K562 (cell line): ENCODE measurements around the gene PITPNM3. TPM values are rescaled to one million over a fixed set of nuclear protein-coding genes. Genes with fewer than 3 reads are reported as not detected.

ENCODE experiments used
- ARID1B ChIP-seq: fragments of 450-650 bp; IDR thresholded peaks from 2 replicates; pipeline ENCODE4 v1.6.1; 2016; ENCODE audit warnings: antibody characterized with exemption, mild to moderate bottlenecking, inconsistent platforms
- BCL6 ChIP-seq: fragments of 250-450 bp; sonication (Bioruptor Pico); IDR thresholded peaks from 2 replicates; pipeline ENCODE4 v1.4.0; 2020
- DEAF1 ChIP-seq: fragments of 450-650 bp; formaldehyde crosslinking; IDR thresholded peaks from 2 replicates; pipeline ENCODE4 v1.4.0; 2020; ENCODE audit warnings: mild to moderate bottlenecking, moderate library complexity
- EGR1 ChIP-seq: fragments of 450-650 bp; conservative IDR thresholded peaks from 2 replicates; pipeline ENCODE4 v1.6.1; 2017; ENCODE audit warnings: mild to moderate bottlenecking
- HNRNPH1 ChIP-seq: fragments of 200-400 bp; formaldehyde crosslinking; optimal IDR thresholded peaks from 2 replicates; pipeline ENCODE3; 2017; ENCODE audit warnings: low read depth, mild to moderate bottlenecking, low read length, moderate library complexity
- ID3 ChIP-seq, 2 experiments: fragments of 250-450 bp in 1 of 2; fragments of 450-650 bp in 1 of 2; sonication (Bioruptor Pico) in 1 of 2; IDR thresholded peaks; 2 replicates each; pipeline versions ENCODE4 v1.6.1 to v1.8.0; 2016 to 2021; ENCODE audit warnings: mild to moderate bottlenecking in 2 of 2, moderate library complexity in 2 of 2, missing compliant biosample characterization in 1 of 2, missing genetic modification characterization in 1 of 2
- IRF9 ChIP-seq: fragments of 450-650 bp; IDR thresholded peaks from 2 replicates; pipeline ENCODE4 v1.6.1; 2016; ENCODE audit warnings: missing biosample characterization, missing genetic modification characterization
- MEIS2 ChIP-seq: fragments of 450-650 bp; IDR thresholded peaks from 2 replicates; pipeline ENCODE4 v1.6.1; 2014; ENCODE audit warnings: mild to moderate bottlenecking; ENCODE audit not compliant: partially characterized antibody
- NR2C2 ChIP-seq, 2 experiments: fragments of 200-800 bp in 1 of 2; sonication (Bioruptor generic) in 1 of 2; sonication (generic) in 1 of 2; formaldehyde crosslinking in 1 of 2; IDR thresholded peaks; 2 replicates each; pipeline versions ENCODE4 v1.6.1 to v1.8.0; 2016 to 2022; ENCODE audit warnings: mild to moderate bottlenecking in 1 of 2, missing compliant biosample characterization in 1 of 2, missing genetic modification characterization in 1 of 2, missing genetic modification reagents in 1 of 2
- POLR2B ChIP-seq: fragments of 450-650 bp; IDR thresholded peaks from 2 replicates; pipeline ENCODE4 v1.6.1; 2018; ENCODE audit warnings: low read depth; ENCODE audit not compliant: partially characterized antibody
- RBBP5 ChIP-seq: fragments of 200-600 bp; sonication (generic); IDR thresholded peaks from 2 replicates; pipeline ENCODE4 v1.6.1; 2012; ENCODE audit warnings: borderline replicate concordance, mild to moderate bottlenecking, low read length, control low read depth, inconsistent platforms; ENCODE audit not compliant: insufficient read depth, poor library complexity, severe bottlenecking
- SIN3B ChIP-seq: fragments of 450-650 bp; IDR thresholded peaks from 2 replicates; pipeline ENCODE4 v1.6.1; 2017; ENCODE audit warnings: low read depth, mild to moderate bottlenecking, moderate library complexity
- SMARCA4 ChIP-seq: fragments of 450-650 bp; IDR thresholded peaks from 2 replicates; pipeline ENCODE4 v1.6.1; 2016
- SRSF3 ChIP-seq: fragments of 200-400 bp; formaldehyde crosslinking; IDR thresholded peaks from 2 replicates; pipeline ENCODE4 v1.6.1; 2016; ENCODE audit warnings: mild to moderate bottlenecking, low read length, moderate library complexity; ENCODE audit not compliant: insufficient read depth
- TFE3 ChIP-seq: fragments of 450-650 bp; formaldehyde crosslinking; IDR thresholded peaks from 2 replicates; pipeline ENCODE4 v1.4.0; 2020; ENCODE audit warnings: mild to moderate bottlenecking, mixed read lengths
- TRIM28 ChIP-seq: fragments of 450-650 bp; IDR thresholded peaks from 2 replicates; pipeline ENCODE4 v1.6.1; 2017
- USF2 ChIP-seq: sonication (generic); formaldehyde crosslinking; IDR thresholded peaks from 2 replicates; pipeline ENCODE4 v1.5.0; 2020; ENCODE audit warnings: missing genetic modification reagents
- ZFP91 ChIP-seq: sonication (generic); formaldehyde crosslinking; IDR thresholded peaks from 2 replicates; pipeline ENCODE4 v1.8.0; 2022; ENCODE audit warnings: mild to moderate bottlenecking, missing genetic modification reagents
- ZNF146 ChIP-seq: IDR thresholded peaks from one replicate; pipeline ENCODE4 v1.6.1; 2018; ENCODE audit warnings: missing compliant biosample characterization; ENCODE audit not compliant: unreplicated experiment
- polyA plus RNA-seq, 8 experiments: library from polyadenylated mRNA; depleted of rRNA in 4 of 8; stranded (reverse) in 5 of 8; unstranded in 3 of 8; fragments of >200 nt; fragmentation: Nextera tagmentation in 2 of 8; fragmentation: Illumina TruSeq in 1 of 8; extraction: Ambion mirVana in 2 of 8; extraction: Trizol in 1 of 8; gene quantifications; 2 replicates each; pipeline versions ENCODE4 v1.2.1 to v1.2.3, GENCODE V29; 2011 to 2014; ENCODE audit warnings: inconsistent platforms in 1 of 8, missing spikeins in 1 of 8
- total RNA-seq, 7 experiments: library from RNA; depleted of rRNA in 6 of 7; stranded (reverse); fragments of >200 nt in 6 of 7; fragmentation: Illumina TruSeq in 2 of 7; extraction: Trizol in 2 of 7; gene quantifications; 2 replicates each; pipeline versions ENCODE4 v1.2.1 to v1.2.3, GENCODE V29; 2011 to 2021; ENCODE audit warnings: low replicate concordance in 1 of 7

The PITPNM3 gene
- total and polyA plus RNA-seq, 9 of the 15 experiments (the other 6 are each of a cell fraction or from before 2014, with no cell fraction given) = 0.14 to 0.38 (median 0.22) TPM; not detected in 2

GRCh38 chr17:6450926-6451832, 105.2 kb downstream of the PITPNM3 start (continued):
- no peak for TF ChIP-seq HNRNPH1
- TF ChIP-seq SRSF3 = no peak
- TF ChIP-seq SIN3B = no peak
- no peak for TF ChIP-seq USF2 (CRISPR knock-in tag)
- peak; percentile 72 for TF ChIP-seq ARID1B
- peak; percentile 71; the same call in 1 of the 2 replicates for TF ChIP-seq BCL6 (CRISPR knock-in tag)
- no peak for TF ChIP-seq SMARCA4
- TF ChIP-seq MEIS2 = no peak
- no peak for TF ChIP-seq ZNF146 (CRISPR knock-in tag)
- TF ChIP-seq NR2C2 (CRISPR knock-in tag; IDR thresholded peaks at IDR 0.05) = no peak
- TF ChIP-seq NR2C2 (tag; IDR thresholded peaks at IDR 0.05) = no peak
- no peak for TF ChIP-seq TRIM28
- TF ChIP-seq DEAF1 (CRISPR knock-in tag) = no peak
- no peak for TF ChIP-seq IRF9 (tag)
- TF ChIP-seq ZFP91 (CRISPR knock-in tag) = no peak
- TF ChIP-seq ID3 (CRISPR knock-in tag; IDR thresholded peaks at IDR 0.05) = no peak
- TF ChIP-seq ID3 (tag; IDR thresholded peaks at IDR 0.05) = no peak
- no peak for TF ChIP-seq TFE3
- TF ChIP-seq POLR2B = no peak
- no peak; the same call in 1 of the 2 replicates for TF ChIP-seq EGR1
- no peak for TF ChIP-seq RBBP5
